Vagina (tissue), 2 donors: ENCODE measurements around the gene SPON2.

ENCODE experiments used
- POLR2A ChIP-seq, 2 donors: fragments of 450-650 bp; IDR thresholded peaks; one replicate each; pipeline ENCODE4 v1.6.1; 2017; ENCODE audit warnings: antibody characterized with exemption in 2 of 2, mild to moderate bottlenecking in 2 of 2, moderate library complexity in 2 of 2
- TF ChIP-seq, protein P1 (sequence below), 3 experiments: fragments of 450-650 bp in 2 of 3; fragments of 200-600 bp in 1 of 3; sonication (generic) in 1 of 3; IDR thresholded peaks; one replicate each; pipeline ENCODE4 v1.5.1; 2017 to 2019; ENCODE audit warnings: antibody characterized with exemption in 3 of 3, mild to moderate bottlenecking in 2 of 3, moderate library complexity in 2 of 3

DNA sequence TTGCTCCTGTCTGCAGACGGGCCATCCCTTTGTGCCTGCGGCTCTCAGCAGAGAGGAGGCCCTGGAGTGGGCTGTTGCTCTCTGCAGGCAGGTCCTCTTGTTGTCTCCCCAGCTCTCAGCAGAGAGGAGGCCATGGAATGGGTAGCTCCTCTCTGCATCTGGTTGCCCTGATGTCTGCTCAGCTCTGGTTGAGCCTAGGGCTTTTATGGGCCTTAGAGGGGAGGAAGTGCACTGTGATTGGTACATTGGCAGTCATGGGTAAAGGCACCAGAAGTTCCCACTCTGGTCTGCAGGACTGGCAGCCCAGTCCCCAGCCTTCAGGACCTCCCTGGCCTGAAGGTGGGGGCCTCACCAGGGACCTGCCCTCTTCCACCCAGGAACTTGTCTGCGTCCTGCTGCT is 21.5 kb downstream of the SPON2 start:
- TF ChIP-seq, protein P1, sequence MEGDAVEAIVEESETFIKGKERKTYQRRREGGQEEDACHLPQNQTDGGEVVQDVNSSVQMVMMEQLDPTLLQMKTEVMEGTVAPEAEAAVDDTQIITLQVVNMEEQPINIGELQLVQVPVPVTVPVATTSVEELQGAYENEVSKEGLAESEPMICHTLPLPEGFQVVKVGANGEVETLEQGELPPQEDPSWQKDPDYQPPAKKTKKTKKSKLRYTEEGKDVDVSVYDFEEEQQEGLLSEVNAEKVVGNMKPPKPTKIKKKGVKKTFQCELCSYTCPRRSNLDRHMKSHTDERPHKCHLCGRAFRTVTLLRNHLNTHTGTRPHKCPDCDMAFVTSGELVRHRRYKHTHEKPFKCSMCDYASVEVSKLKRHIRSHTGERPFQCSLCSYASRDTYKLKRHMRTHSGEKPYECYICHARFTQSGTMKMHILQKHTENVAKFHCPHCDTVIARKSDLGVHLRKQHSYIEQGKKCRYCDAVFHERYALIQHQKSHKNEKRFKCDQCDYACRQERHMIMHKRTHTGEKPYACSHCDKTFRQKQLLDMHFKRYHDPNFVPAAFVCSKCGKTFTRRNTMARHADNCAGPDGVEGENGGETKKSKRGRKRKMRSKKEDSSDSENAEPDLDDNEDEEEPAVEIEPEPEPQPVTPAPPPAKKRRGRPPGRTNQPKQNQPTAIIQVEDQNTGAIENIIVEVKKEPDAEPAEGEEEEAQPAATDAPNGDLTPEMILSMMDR (IDR thresholded peaks at IDR 0.05): no peak
- TF ChIP-seq POLR2A (IDR thresholded peaks at IDR 0.05): no peak
